A549 treated with Hydrocortisone at 1 μM for 4 hours (cell line): ENCODE data around the gene PDE4DIP. TPM values are rescaled to one million over a fixed set of nuclear protein-coding genes. Genes with fewer than 3 reads are reported as not detected.

Source experiments
- total RNA-seq: library from RNA; stranded (reverse); fragments of 200-300 nt; extraction: Qiagen RNA extraction; gene quantifications from 5 replicates; pipeline ENCODE4 v1.2.3, GENCODE V29; 2022

Gene PDE4DIP
- 5.3 to 7.2 TPM (median 6.2 TPM) in 5 replicates for total RNA-seq

DNA sequence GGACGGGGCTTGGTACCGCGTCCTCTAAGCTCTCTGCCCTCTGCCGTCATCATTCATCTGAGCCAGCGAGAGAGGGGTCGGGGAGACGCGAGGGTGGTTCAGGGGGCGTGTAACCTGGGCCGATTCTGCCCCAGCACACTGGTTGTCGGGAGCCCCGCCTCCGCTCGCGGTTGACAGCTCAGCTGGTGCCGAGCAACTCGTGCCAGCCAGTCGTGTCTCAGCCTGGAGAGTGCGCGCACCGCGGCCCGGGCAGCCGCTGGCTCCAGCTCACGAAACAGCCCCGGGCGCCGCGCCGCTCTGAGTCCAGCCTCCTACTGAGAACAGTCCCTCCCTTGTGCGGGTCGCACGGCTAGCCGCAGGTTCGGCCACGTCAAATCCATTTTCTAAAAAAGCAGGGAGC lies at the start of gene PDE4DIP:
Gene PDE4DIP, plus strand, starts transcription at position 209 of the 400 bp plus-strand sequence. CDS start 347 bp downstream, outside the sequence.

Other genes starting within 250 kb of the PDE4DIP start
- gene NBPF14, start 248.4 kb upstream of the PDE4DIP start, total RNA-seq = 24.5 to 29.5 TPM (median 27.0 TPM) in 5 replicates
- 0.52 to 3.4 TPM (median 1.2 TPM) in 5 replicates for gene NUDT4B, start 95.7 kb upstream of the PDE4DIP start, total RNA-seq